Endothelial cell of umbilical vein (primary cell): Measurements from ENCODE around the gene NAP1L4. TPM values are rescaled to one million over a fixed set of nuclear protein-coding genes. Genes with fewer than 3 reads are reported as not detected.

Experiments
- BruUV-seq: library from RNA; stranded (reverse); fragments of 400-500 nt; replicated peaks from 2 replicates; lab custom pipeline; 2021; lab: Mats Ljungman, UMichigan
- CTCF ChIA-PET: fragments of 300-600, 350-600 bp; sonication (Branson Sonifier 250); formaldehyde crosslinking; loops from one replicate; lab custom pipeline; 2021; ENCODE audit warnings: antibody characterized with exemption, inconsistent platforms; lab: Charles Lee
- POLR2A ChIA-PET: fragments of 300-600, 350-600 bp; sonication (Branson Sonifier 250); formaldehyde crosslinking; loops from one replicate; lab custom pipeline; 2021; ENCODE audit warnings: antibody characterized with exemption, inconsistent platforms; lab: Charles Lee
- DNase-seq: peaks from one replicate; pipeline ENCODE4 v3.0.0-alpha.2; 2011; ENCODE audit warnings: low read depth, low spot score
- FAIRE-seq: peaks from 2 replicates; lab custom pipeline; 2011; peaks lifted over from hg19 to GRCh38; lab: Jason Lieb, UNC
- H2AFZ ChIP-seq: 2 replicates; pipeline ENCODE4 v1.6.0; 2012; ENCODE audit warnings: low read depth, low read length, control low read depth, inconsistent platforms
- H3K27ac ChIP-seq: 2 replicates; pipeline ENCODE4 v1.5.1; 2011; ENCODE audit warnings: low read depth, mild to moderate bottlenecking, control low read depth, low read length, moderate library complexity; ENCODE audit not compliant: insufficient read depth
- H3K27me3 ChIP-seq, 2 experiments: 2 replicates each; pipeline versions ENCODE4 v1.6.0 to v1.6.1; 2011; ENCODE audit warnings: low read length in 2 of 2, mixed read lengths in 1 of 2; ENCODE audit not compliant: control insufficient read depth in 2 of 2, insufficient read depth in 2 of 2
- H3K36me3 ChIP-seq, 2 experiments: 2 replicates in 1 of 2; 3 replicates in 1 of 2; pipeline ENCODE4 v1.5.1; 2011; ENCODE audit warnings: low read length in 2 of 2, mild to moderate bottlenecking in 1 of 2, moderate library complexity in 1 of 2; ENCODE audit not compliant: control insufficient read depth in 2 of 2, insufficient read depth in 2 of 2; ENCODE audit errors: extremely low read depth in 1 of 2
- H3K4me1 ChIP-seq: 3 replicates; pipeline ENCODE4 v1.5.1; 2011; ENCODE audit warnings: mild to moderate bottlenecking, low read length; ENCODE audit not compliant: control insufficient read depth, insufficient read depth; ENCODE audit errors: extremely low read depth
- H3K4me2 ChIP-seq: 2 replicates; pipeline ENCODE4 v1.6.1; 2011; ENCODE audit warnings: low read length, control low read depth, mixed read lengths; ENCODE audit not compliant: insufficient read depth
- H3K4me3 ChIP-seq, 3 experiments: fragments of 200-600 bp in 1 of 3; sonication (generic), shearing (Covaris generic) in 1 of 3; replicated peaks in 1 of 3; 2 replicates each; pipeline ENCODE4 v1.5.1; 2011 to 2016; ENCODE audit warnings: control low read depth in 3 of 3, low read length in 3 of 3, mild to moderate bottlenecking in 2 of 3, inconsistent platforms in 1 of 3, low read depth in 1 of 3, moderate library complexity in 1 of 3; ENCODE audit not compliant: insufficient read depth in 1 of 3
- H3K79me2 ChIP-seq: 2 replicates; pipeline ENCODE4 v1.6.0; 2012; ENCODE audit warnings: low read length, inconsistent platforms; ENCODE audit not compliant: control insufficient read depth, insufficient read depth
- H3K9ac ChIP-seq: replicated peaks from 2 replicates; pipeline ENCODE3; 2011; ENCODE audit warnings: low read length, control low read depth; ENCODE audit not compliant: insufficient read depth; ENCODE audit errors: extremely low read depth
- H3K9me1 ChIP-seq: replicated peaks from 3 replicates; pipeline ENCODE4 v1.6.0; 2011; ENCODE audit warnings: mild to moderate bottlenecking, low read length; ENCODE audit not compliant: control insufficient read depth, insufficient read depth; ENCODE audit errors: extremely low read depth
- H3K9me3 ChIP-seq: replicated peaks from 2 replicates; pipeline ENCODE4 v1.5.1; 2012; ENCODE audit warnings: low read length, inconsistent platforms; ENCODE audit not compliant: control insufficient read depth, insufficient read depth
- H4K20me1 ChIP-seq: replicated peaks from 2 replicates; pipeline ENCODE3; 2011; ENCODE audit warnings: mild to moderate bottlenecking, low read length; ENCODE audit not compliant: control insufficient read depth, insufficient read depth; ENCODE audit errors: extremely low read depth
- EZH2 ChIP-seq: IDR thresholded peaks from 2 replicates; pipeline ENCODE4 v1.6.1; 2012; ENCODE audit warnings: borderline replicate concordance, low read depth, mild to moderate bottlenecking, moderate library complexity, low read length, inconsistent platforms; ENCODE audit not compliant: severe bottlenecking
- FOS ChIP-seq: IDR thresholded peaks from 2 replicates; pipeline ENCODE4 v1.6.1; 2011; ENCODE audit warnings: mild to moderate bottlenecking, low read length, moderate library complexity, borderline replicate concordance; ENCODE audit not compliant: insufficient read depth
- GATA2 ChIP-seq: IDR thresholded peaks from 2 replicates; pipeline ENCODE4 v1.7.0; 2011; ENCODE audit warnings: low read depth, mild to moderate bottlenecking, moderate library complexity, mixed read lengths, low read length; ENCODE audit not compliant: insufficient read length, insufficient read depth
- MYC ChIP-seq: IDR thresholded peaks from one replicate; pipeline ENCODE4 v1.6.1; 2011; ENCODE audit warnings: mild to moderate bottlenecking, low read depth, low read length
- dilution Hi-C: fragments of 300-500 bp; cut with MboI; formaldehyde crosslinking; loops from one replicate; pipeline ENCODE4 v1.15.0; 2019; ENCODE audit warnings: low sequenced_read_pairs; ENCODE audit not compliant: extremely low pct_ligation_motif_present
- intact Hi-C: fragments of 100-400 bp; cut with micrococcal nuclease; formaldehyde crosslinking; loops from one replicate; pipeline ENCODE4 v1.10.0; 2022
- polyA plus RNA-seq, 4 experiments: library from polyadenylated mRNA; depleted of rRNA in 3 of 4; stranded (reverse) in 3 of 4; unstranded in 1 of 4; fragments of >200 nt; gene quantifications; 2 replicates each; pipeline versions ENCODE4 v1.2.1 to v1.2.3, GENCODE V29; 2011 to 2012; ENCODE audit warnings: missing spikeins in 1 of 4
- total RNA-seq: library from RNA; stranded (reverse); gene quantifications from 2 replicates; pipeline ENCODE4 v1.2.3, GENCODE V29; 2021
- TF ChIP-seq, protein P1 (sequence below): IDR thresholded peaks from 2 replicates; pipeline ENCODE4 v1.6.1; 2011; ENCODE audit not compliant: insufficient read depth, insufficient read length
- TF ChIP-seq, protein P2 (sequence below), 2 donors: IDR thresholded peaks; 1 replicate in 1 of 2; 2 replicates in 1 of 2; pipeline ENCODE4 v1.5.1; 2011; ENCODE audit warnings: low read length in 2 of 2, mild to moderate bottlenecking in 2 of 2, moderate library complexity in 2 of 2, control low read depth in 1 of 2, inconsistent platforms in 1 of 2, low read depth in 1 of 2; ENCODE audit not compliant: insufficient read depth in 1 of 2; ENCODE audit errors: extremely low read depth in 1 of 2

NAP1L4 gene
- total and polyA plus RNA-seq, 2 donors (not counting 3 experiments of a cell fraction or from before 2014, with no cell fraction given), result 100.0 to 177 TPM

DNA sequence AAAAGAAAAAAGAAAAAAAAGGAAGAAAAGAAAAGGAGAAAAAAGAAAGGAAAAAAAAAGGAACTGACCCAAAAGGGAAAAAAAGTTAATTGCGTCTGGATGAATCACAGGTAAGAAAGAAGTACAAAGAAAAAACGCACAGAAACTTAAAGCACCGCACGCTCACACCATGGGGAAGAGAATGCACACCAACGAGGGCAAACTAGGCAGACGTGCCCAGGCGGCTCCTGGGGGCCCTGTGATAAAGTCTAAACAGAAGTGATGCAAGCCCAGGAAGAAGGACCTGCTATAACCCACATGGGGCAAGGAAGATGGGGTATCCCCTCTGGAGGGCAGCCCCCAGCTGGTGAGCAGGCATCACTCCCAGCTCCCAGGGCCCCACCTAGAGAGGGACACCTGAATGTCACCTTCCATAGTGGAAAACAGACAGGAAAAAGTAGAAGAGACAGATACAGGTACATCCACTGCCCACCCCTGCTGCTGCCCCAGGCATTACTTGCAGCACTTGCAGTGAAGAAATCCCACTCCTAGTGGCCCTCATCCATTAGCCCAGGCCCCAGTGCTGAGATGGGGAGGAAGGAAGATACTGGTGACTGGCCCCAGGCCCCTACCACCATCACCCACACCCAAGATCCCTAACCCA is 28.9 kb downstream of the NAP1L4 start:
- DNase-seq (no peak), FAIRE-seq (no peak)
- ChIA-PET POLR2A (no interaction called here), CTCF (interaction anchor here (0.6 to 0.7 kb wide), 3 partner anchors 18 to 33 kb away, joined by 3 to 4 read pairs (median 4); no protein-coding TSS in a partner anchor)
- H3K9me3 ChIP-seq, result no peaks in the 10 kb centered on the region
- peaks cover 2% of the 10 kb centered on the region for H4K20me1 ChIP-seq
- H3K79me2 ChIP-seq, result peaks cover 56% of the 10 kb centered on the region
- TF ChIP-seq, protein P1, sequence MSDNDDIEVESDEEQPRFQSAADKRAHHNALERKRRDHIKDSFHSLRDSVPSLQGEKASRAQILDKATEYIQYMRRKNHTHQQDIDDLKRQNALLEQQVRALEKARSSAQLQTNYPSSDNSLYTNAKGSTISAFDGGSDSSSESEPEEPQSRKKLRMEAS, result no peak
- TF ChIP-seq EZH2 (no peak), FOS (no peak), MYC (no peak), GATA2 (no peak)
- TF ChIP-seq, protein P2, sequence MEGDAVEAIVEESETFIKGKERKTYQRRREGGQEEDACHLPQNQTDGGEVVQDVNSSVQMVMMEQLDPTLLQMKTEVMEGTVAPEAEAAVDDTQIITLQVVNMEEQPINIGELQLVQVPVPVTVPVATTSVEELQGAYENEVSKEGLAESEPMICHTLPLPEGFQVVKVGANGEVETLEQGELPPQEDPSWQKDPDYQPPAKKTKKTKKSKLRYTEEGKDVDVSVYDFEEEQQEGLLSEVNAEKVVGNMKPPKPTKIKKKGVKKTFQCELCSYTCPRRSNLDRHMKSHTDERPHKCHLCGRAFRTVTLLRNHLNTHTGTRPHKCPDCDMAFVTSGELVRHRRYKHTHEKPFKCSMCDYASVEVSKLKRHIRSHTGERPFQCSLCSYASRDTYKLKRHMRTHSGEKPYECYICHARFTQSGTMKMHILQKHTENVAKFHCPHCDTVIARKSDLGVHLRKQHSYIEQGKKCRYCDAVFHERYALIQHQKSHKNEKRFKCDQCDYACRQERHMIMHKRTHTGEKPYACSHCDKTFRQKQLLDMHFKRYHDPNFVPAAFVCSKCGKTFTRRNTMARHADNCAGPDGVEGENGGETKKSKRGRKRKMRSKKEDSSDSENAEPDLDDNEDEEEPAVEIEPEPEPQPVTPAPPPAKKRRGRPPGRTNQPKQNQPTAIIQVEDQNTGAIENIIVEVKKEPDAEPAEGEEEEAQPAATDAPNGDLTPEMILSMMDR (IDR thresholded peaks at IDR 0.05; ENCODE audit: extremely low read depth in 1 of 2, insufficient read depth in 1 of 2, low read depth in 1 of 2, low read length in 2 of 2), result no peak
- no peaks in the 10 kb centered on the region for H3K9me1 ChIP-seq
- no peak overlapping the region for H3K4me3 ChIP-seq
- H3K36me3 ChIP-seq, result peaks cover 32 to 48% of the 10 kb centered on the region in 2 experiments
- no peaks in the 10 kb centered on the region for H3K27me3 ChIP-seq
- intact Hi-C loops, result no loop called here
- H2AFZ ChIP-seq, result no peak overlapping the region
- no peaks in the 10 kb centered on the region for H3K4me1 ChIP-seq
- H3K27ac ChIP-seq, result no peak overlapping the region
- BruUV-seq, result no TSS peak
- no peak overlapping the region for H3K4me2 ChIP-seq
- dilution Hi-C loops, result no loop called here
- H3K9ac ChIP-seq, result no peak overlapping the region
